Stimulated activated CD8-positive, alpha-beta memory T cell treated with anti-CD3 and anti-CD28 coated beads, Interleukin-15, amount 100 ng/mL, for 1 hour (primary cell): ENCODE measurements around the gene TMEM178B.

Experiments used
- DNase-seq: peaks from one replicate; pipeline ENCODE4 v3.0.0-alpha.2; 2020; ENCODE audit warnings: low read depth

TMEM178B gene

GRCh38 chr7:141263983-141264382, 190.1 kb downstream of the TMEM178B start:
- no peak for DNase-seq

GRCh38 chr7:141264511-141264910, 190.6 kb downstream of the TMEM178B start:
- no peak for DNase-seq

- DNase-seq = no peak
These were observed 191.8 kb downstream of the TMEM178B start for GRCh38 chr7:141265668-141266067.

- no peak for DNase-seq
These were observed 194.8 kb downstream of the TMEM178B start for GRCh38 chr7:141268614-141269013.

GRCh38 chr7:141271451-141271850, 197.6 kb downstream of the TMEM178B start:
- DNase-seq = no peak

- no peak for DNase-seq
These were observed 198.6 kb downstream of the TMEM178B start for GRCh38 chr7:141272417-141272816.

GRCh38 chr7:141275350-141275749, 201.5 kb downstream of the TMEM178B start:
- DNase-seq = no peak

- DNase-seq = no peak
These were observed 202.2 kb downstream of the TMEM178B start for GRCh38 chr7:141276031-141276430.

- no peak for DNase-seq
These were observed 206.2 kb downstream of the TMEM178B start for GRCh38 chr7:141280100-141280499.

- no peak for DNase-seq
These were observed 207.4 kb downstream of the TMEM178B start for GRCh38 chr7:141281311-141281710.

- no peak for DNase-seq
These were observed 212.7 kb downstream of the TMEM178B start for GRCh38 chr7:141286522-141286921.

- DNase-seq = no peak
These were observed 214.1 kb downstream of the TMEM178B start for GRCh38 chr7:141287936-141288335.

GRCh38 chr7:141288626-141289025, 214.8 kb downstream of the TMEM178B start:
- DNase-seq = no peak

GRCh38 chr7:141290365-141290764, 216.5 kb downstream of the TMEM178B start:
- no peak for DNase-seq

- DNase-seq = no peak
These were observed 217.1 kb downstream of the TMEM178B start for GRCh38 chr7:141290973-141291372.

GRCh38 chr7:141291541-141291940, 217.7 kb downstream of the TMEM178B start:
- no peak for DNase-seq

GRCh38 chr7:141294143-141294829, 220.4 kb downstream of the TMEM178B start:
- DNase-seq = no peak

- no peak for DNase-seq
These were observed 221.6 kb downstream of the TMEM178B start for GRCh38 chr7:141295367-141295895.

GRCh38 chr7:141300816-141301215, 227.0 kb downstream of the TMEM178B start:
- DNase-seq = no peak

GRCh38 chr7:141301544-141301943, 227.7 kb downstream of the TMEM178B start:
- DNase-seq = no peak

- DNase-seq = no peak
These were observed 228.8 kb downstream of the TMEM178B start for GRCh38 chr7:141302617-141303016.

GRCh38 chr7:141304291-141304690, 230.4 kb downstream of the TMEM178B start:
- no peak for DNase-seq

- no peak for DNase-seq
These were observed 232.2 kb downstream of the TMEM178B start for GRCh38 chr7:141306081-141306480.

- DNase-seq = no peak
These were observed 238.5 kb downstream of the TMEM178B start for GRCh38 chr7:141312395-141312794.
